Bone marrow (tissue), 2 donors: Measurements from ENCODE around the gene CNTNAP4.

Experiments used
- DNase-seq, 2 donors: peaks; one replicate each; lab custom pipeline; 2025; lab: John Stamatoyannopoulos, UW

The CNTNAP4 gene

GRCh38 chr16:76309639-76310335 is 32.6 kb downstream of the CNTNAP4 start:
- no peak for DNase-seq

GRCh38 chr16:76311260-76311659 is 34.1 kb downstream of the CNTNAP4 start:
- DNase-seq: no peak

- no peak for DNase-seq
Measured at GRCh38 chr16:76318565-76318964, 41.4 kb downstream of the CNTNAP4 start.

- DNase-seq: no peak
Measured at GRCh38 chr16:76329106-76329505, 51.9 kb downstream of the CNTNAP4 start.

- DNase-seq: no peak
Measured at GRCh38 chr16:76335180-76335974, 58.2 kb downstream of the CNTNAP4 start.

GRCh38 chr16:76336112-76336511 is 58.9 kb downstream of the CNTNAP4 start:
- no peak for DNase-seq

- no peak for DNase-seq
Measured at GRCh38 chr16:76338472-76338871, 61.3 kb downstream of the CNTNAP4 start.

GRCh38 chr16:76343769-76344168 is 66.6 kb downstream of the CNTNAP4 start:
- DNase-seq: no peak

GRCh38 chr16:76345163-76345661 is 68.0 kb downstream of the CNTNAP4 start:
- DNase-seq: no peak

GRCh38 chr16:76346210-76346609 is 69.0 kb downstream of the CNTNAP4 start:
- DNase-seq: no peak

GRCh38 chr16:76351441-76351840 is 74.2 kb downstream of the CNTNAP4 start:
- no peak for DNase-seq

- DNase-seq: no peak
Measured at GRCh38 chr16:76360404-76360803, 83.2 kb downstream of the CNTNAP4 start.

GRCh38 chr16:76370344-76370743 is 93.1 kb downstream of the CNTNAP4 start:
- no peak for DNase-seq

- DNase-seq: no peak
Measured at GRCh38 chr16:76371441-76371840, 94.2 kb downstream of the CNTNAP4 start.

GRCh38 chr16:76373998-76374397 is 96.8 kb downstream of the CNTNAP4 start:
- DNase-seq: no peak

- DNase-seq: no peak
Measured at GRCh38 chr16:76376988-76377387, 99.8 kb downstream of the CNTNAP4 start.

- DNase-seq: no peak
Measured at GRCh38 chr16:76378020-76378419, 100.8 kb downstream of the CNTNAP4 start.

- no peak for DNase-seq
Measured at GRCh38 chr16:76381096-76381495, 103.9 kb downstream of the CNTNAP4 start.

- DNase-seq: no peak
Measured at GRCh38 chr16:76385601-76386230, 108.5 kb downstream of the CNTNAP4 start.

GRCh38 chr16:76386784-76387183 is 109.6 kb downstream of the CNTNAP4 start:
- no peak for DNase-seq

- no peak for DNase-seq
Measured at GRCh38 chr16:76387994-76388393, 110.8 kb downstream of the CNTNAP4 start.

- DNase-seq: no peak
Measured at GRCh38 chr16:76389126-76389525, 111.9 kb downstream of the CNTNAP4 start.

- no peak for DNase-seq
Measured at GRCh38 chr16:76390476-76390875, 113.3 kb downstream of the CNTNAP4 start.
